ENCODE measurements around the gene TAF1L.

- TF ChIP-seq, protein P1, sequence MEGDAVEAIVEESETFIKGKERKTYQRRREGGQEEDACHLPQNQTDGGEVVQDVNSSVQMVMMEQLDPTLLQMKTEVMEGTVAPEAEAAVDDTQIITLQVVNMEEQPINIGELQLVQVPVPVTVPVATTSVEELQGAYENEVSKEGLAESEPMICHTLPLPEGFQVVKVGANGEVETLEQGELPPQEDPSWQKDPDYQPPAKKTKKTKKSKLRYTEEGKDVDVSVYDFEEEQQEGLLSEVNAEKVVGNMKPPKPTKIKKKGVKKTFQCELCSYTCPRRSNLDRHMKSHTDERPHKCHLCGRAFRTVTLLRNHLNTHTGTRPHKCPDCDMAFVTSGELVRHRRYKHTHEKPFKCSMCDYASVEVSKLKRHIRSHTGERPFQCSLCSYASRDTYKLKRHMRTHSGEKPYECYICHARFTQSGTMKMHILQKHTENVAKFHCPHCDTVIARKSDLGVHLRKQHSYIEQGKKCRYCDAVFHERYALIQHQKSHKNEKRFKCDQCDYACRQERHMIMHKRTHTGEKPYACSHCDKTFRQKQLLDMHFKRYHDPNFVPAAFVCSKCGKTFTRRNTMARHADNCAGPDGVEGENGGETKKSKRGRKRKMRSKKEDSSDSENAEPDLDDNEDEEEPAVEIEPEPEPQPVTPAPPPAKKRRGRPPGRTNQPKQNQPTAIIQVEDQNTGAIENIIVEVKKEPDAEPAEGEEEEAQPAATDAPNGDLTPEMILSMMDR (IDR thresholded peaks at IDR 0.05; ENCODE audit: low read depth, low read length, poor library complexity, severe bottlenecking), result no peak
- no peak for TF ChIP-seq EZH2phosphoT487 (IDR thresholded peaks at IDR 0.05; ENCODE audit: borderline replicate concordance, low read length)
These were observed 9.2 kb upstream of the TAF1L start for GRCh38 chr9:32644698-32645097.
